PC-9 (cell line): ENCODE measurements around the gene MALRD1. TPM values are rescaled to one million over a fixed set of nuclear protein-coding genes. Genes with fewer than 3 reads are reported as not detected.

ENCODE experiments used
- BruUV-seq: library from RNA; stranded (reverse); fragments of 400-500 nt; replicated peaks from 2 replicates; lab custom pipeline; 2021; lab: Mats Ljungman, UMichigan
- CTCF ChIA-PET: fragments of 300-600 bp; sonication (Branson Sonifier 250); formaldehyde crosslinking; loops from one replicate; lab custom pipeline; 2022; ENCODE audit warnings: antibody characterized with exemption; lab: Charles Lee
- POLR2A ChIA-PET: fragments of 300-600 bp; sonication (Branson Sonifier 250); formaldehyde crosslinking; loops from one replicate; lab custom pipeline; 2022; ENCODE audit warnings: antibody characterized with exemption; ENCODE audit not compliant: unreplicated experiment; lab: Charles Lee
- DNase-seq, 2 experiments: peaks; one replicate each; pipeline versions ENCODE4 v3.0.0 to v3.0.0-alpha.2; 2015 to 2022; ENCODE audit warnings: mixed read lengths in 1 of 2
- H2AFZ ChIP-seq: fragments of 200-600 bp; sonication (generic); 2 replicates; pipeline ENCODE4 v1.8.1; 2017; ENCODE audit warnings: antibody characterized with exemption
- H3F3A ChIP-seq: fragments of 200-600 bp; sonication (generic); 2 replicates; pipeline ENCODE4 v1.8.1; 2017; ENCODE audit warnings: antibody characterized with exemption, mild to moderate bottlenecking, low read depth; ENCODE audit not compliant: insufficient read depth
- H3K27ac ChIP-seq: fragments of 200-600 bp; sonication (generic); 2 replicates; pipeline ENCODE4 v1.6.1; 2016; ENCODE audit warnings: mixed run types
- H3K27me3 ChIP-seq: fragments of 200-600 bp; sonication (generic); 2 replicates; pipeline ENCODE4 v1.6.1; 2016; ENCODE audit warnings: low read depth, mixed run types; ENCODE audit not compliant: insufficient read depth
- H3K36me3 ChIP-seq: fragments of 200-600 bp; sonication (generic); 2 replicates; pipeline ENCODE4 v1.6.1; 2016; ENCODE audit warnings: low read depth, mixed run types
- H3K4me1 ChIP-seq: fragments of 200-600 bp; sonication (generic); replicated peaks from 2 replicates; pipeline ENCODE4 v1.6.1; 2016; ENCODE audit warnings: mixed run types; ENCODE audit not compliant: insufficient read depth
- H3K4me2 ChIP-seq: fragments of 200-600 bp; sonication (generic); 2 replicates; pipeline ENCODE4 v1.6.1; 2017; ENCODE audit warnings: mixed run types
- H3K4me3 ChIP-seq: fragments of 200-600 bp; sonication (generic); 2 replicates; pipeline ENCODE4 v1.6.1; 2016; ENCODE audit warnings: mixed run types
- H3K79me2 ChIP-seq: fragments of 200-600 bp; sonication (generic); 2 replicates; pipeline ENCODE4 v1.6.1; 2017; ENCODE audit warnings: low read depth, mixed run types
- H3K9me2 ChIP-seq: fragments of 200-600 bp; sonication (generic); 2 replicates; pipeline ENCODE4 v1.8.1; 2017; ENCODE audit warnings: mild to moderate bottlenecking; ENCODE audit not compliant: insufficient read depth
- H3K9me3 ChIP-seq: fragments of 200-600 bp; sonication (generic); 2 replicates; pipeline ENCODE4 v1.8.1; 2016; ENCODE audit warnings: low read depth; ENCODE audit not compliant: insufficient read depth
- H4K20me1 ChIP-seq: fragments of 200-600 bp; sonication (generic); 2 replicates; pipeline ENCODE4 v1.8.1; 2017; ENCODE audit not compliant: insufficient read depth
- CTCF ChIP-seq: fragments of 200-600 bp; sonication (generic); conservative IDR thresholded peaks from 2 replicates; pipeline ENCODE4 v1.6.1; 2017; ENCODE audit warnings: mixed run types, antibody characterized with exemption, mild to moderate bottlenecking, moderate library complexity
- EZH2 ChIP-seq: fragments of 200-600 bp; sonication (generic); IDR thresholded peaks from 2 replicates; pipeline ENCODE4 v1.8.0; 2017; ENCODE audit warnings: antibody characterized with exemption, low read depth
- intact Hi-C: fragments of 100-400 bp; cut with micrococcal nuclease; formaldehyde crosslinking; loops from one replicate; pipeline ENCODE4 v1.10.0; 2022; ENCODE audit not compliant: unreplicated experiment
- total RNA-seq: library from RNA; stranded (reverse); gene quantifications from 2 replicates; pipeline ENCODE4 v1.2.3, GENCODE V29; 2021

MALRD1 gene
- total RNA-seq, 1 experiment from 2014 or later, result not detected

- H4K20me1 ChIP-seq, result no peaks in the 10 kb centered on the region
- CTCF ChIA-PET, result no interaction called here
- POLR2A ChIA-PET, result no interaction called here
Observed at GRCh38 chr10:19367176-19367575, 318.6 kb downstream of the MALRD1 start.

GRCh38 chr10:19373988-19374387 is 325.4 kb downstream of the MALRD1 start:
- no peak overlapping the region for H3K27ac ChIP-seq
- H3K36me3 ChIP-seq, result no peaks in the 10 kb centered on the region
- intact Hi-C loops, result no loop called here
- POLR2A ChIA-PET, result no interaction called here
- TF ChIP-seq EZH2, result no peak
- TF ChIP-seq CTCF, result no peak
- H3K9me2 ChIP-seq, result no peaks in the 10 kb centered on the region
- no peak overlapping the region for H2AFZ ChIP-seq
- DNase-seq, result no peak
- no peak overlapping the region for H3K4me3 ChIP-seq
- CTCF ChIA-PET, result no interaction called here
- no peaks in the 10 kb centered on the region for H3K79me2 ChIP-seq
- H3K4me2 ChIP-seq, result no peak overlapping the region
- no peaks in the 10 kb centered on the region for H4K20me1 ChIP-seq
- H3K27me3 ChIP-seq, result no peaks in the 10 kb centered on the region
- H3K4me1 ChIP-seq, result no peaks in the 10 kb centered on the region
- BruUV-seq, result no TSS peak
- no peaks in the 10 kb centered on the region for H3K9me3 ChIP-seq
- H3F3A ChIP-seq, result no peaks in the 10 kb centered on the region

More at GRCh38 chr10:19367176-19367575, 318.6 kb downstream of the MALRD1 start:
- no TSS peak for BruUV-seq
- Histone ChIP-seq H3K36me3 (no peaks in the 10 kb centered on the region), H2AFZ (no peak overlapping the region), H3K4me3 (no peak overlapping the region), H3F3A (no peaks in the 10 kb centered on the region), H3K9me3 (no peaks in the 10 kb centered on the region), H3K4me1 (no peaks in the 10 kb centered on the region), H3K27ac (no peak overlapping the region), H3K27me3 (no peaks in the 10 kb centered on the region), H3K9me2 (no peaks in the 10 kb centered on the region), H3K4me2 (no peak overlapping the region), H3K79me2 (no peaks in the 10 kb centered on the region)
- no peak for DNase-seq
- intact Hi-C loops, result no loop called here
- TF ChIP-seq CTCF (no peak), EZH2 (no peak)

- H3K79me2 ChIP-seq, result no peaks in the 10 kb centered on the region
- DNase-seq, result no peak
- no peak overlapping the region for H3K4me3 ChIP-seq
- intact Hi-C loops, result no loop called here
- no peak overlapping the region for H2AFZ ChIP-seq
- no peak overlapping the region for H3K4me2 ChIP-seq
- no peaks in the 10 kb centered on the region for H3K9me3 ChIP-seq
- H3K36me3 ChIP-seq, result no peaks in the 10 kb centered on the region
- no peaks in the 10 kb centered on the region for H3K9me2 ChIP-seq
- H4K20me1 ChIP-seq, result no peaks in the 10 kb centered on the region
- TF ChIP-seq CTCF, result no peak
- no peak for TF ChIP-seq EZH2
- H3K27me3 ChIP-seq, result no peaks in the 10 kb centered on the region
- no peak overlapping the region for H3K27ac ChIP-seq
- no TSS peak for BruUV-seq
- H3F3A ChIP-seq, result no peaks in the 10 kb centered on the region
- no peaks in the 10 kb centered on the region for H3K4me1 ChIP-seq
- CTCF ChIA-PET, result no interaction called here
- POLR2A ChIA-PET, result no interaction called here
Observed at GRCh38 chr10:19385846-19386450, 337.3 kb downstream of the MALRD1 start.
